ENCODE results near the gene SERINC5.
A peak's percentile ranks its signal among the peaks of the same experiment; 100 is the strongest.

SERINC5 gene

GRCh38 chr5:80083101-80083890, 172.6 kb downstream of the SERINC5 start:
- DNase-seq: peak; percentile 15

- DNase-seq: peak; percentile 41
These were observed 173.1 kb downstream of the SERINC5 start for GRCh38 chr5:80082731-80083100.

- DNase-seq: no peak
These were observed 173.6 kb downstream of the SERINC5 start for GRCh38 chr5:80082281-80082680.

- DNase-seq: no peak
These were observed 176.9 kb downstream of the SERINC5 start for GRCh38 chr5:80078921-80079320.

- no peak for DNase-seq
These were observed 178.7 kb downstream of the SERINC5 start for GRCh38 chr5:80077051-80077714.

- no peak for DNase-seq
These were observed 179.5 kb downstream of the SERINC5 start for GRCh38 chr5:80076131-80077050.

- DNase-seq: no peak
These were observed 183.5 kb downstream of the SERINC5 start for GRCh38 chr5:80072103-80073073.

GRCh38 chr5:80071510-80072021, 184.3 kb downstream of the SERINC5 start:
- no peak for DNase-seq

GRCh38 chr5:80070338-80071056, 185.4 kb downstream of the SERINC5 start:
- no peak for DNase-seq

- no peak for DNase-seq
These were observed 185.9 kb downstream of the SERINC5 start for GRCh38 chr5:80069918-80070318.

GRCh38 chr5:80069251-80069800, 186.5 kb downstream of the SERINC5 start:
- DNase-seq: no peak

GRCh38 chr5:80068775-80069174, 187.1 kb downstream of the SERINC5 start:
- DNase-seq: no peak

- DNase-seq: no peak
These were observed 187.6 kb downstream of the SERINC5 start for GRCh38 chr5:80068246-80068636.

- no peak for DNase-seq
These were observed 188.2 kb downstream of the SERINC5 start for GRCh38 chr5:80067531-80068245.

- no peak for DNase-seq
These were observed 188.8 kb downstream of the SERINC5 start for GRCh38 chr5:80067016-80067415.

- no peak for DNase-seq
These were observed 191.7 kb downstream of the SERINC5 start for GRCh38 chr5:80064124-80064523.

Data from activated gamma-delta T cell treated with Interleukin-2 at 50 U/mL for 16 hours (primary cell).